ENCODE data around the gene CLTB. TPM values are rescaled to one million over a fixed set of nuclear protein-coding genes. Genes with fewer than 3 reads are reported as not detected.
A peak's percentile ranks its signal among the peaks of the same experiment; 100 is the strongest.

The CLTB gene
- total and polyA plus RNA-seq, 2 of the 4 experiments (the other 2 are of a cell fraction), result 87.6 to 99.9 TPM

- peak overlapping the region; percentile 69 for H2BK5ac ChIP-seq (ENCODE audit: low read depth, low read length, poor library complexity, severe bottlenecking)
- dilution Hi-C loops (cut with HindIII; ENCODE audit: low sequenced_read_pairs, unreplicated experiment), result no loop called here
- peak overlapping the region; percentile 74 for H4K91ac ChIP-seq (ENCODE audit: insufficient read depth, low read depth, low read length)
- H2BK15ac ChIP-seq (ENCODE audit: low read depth, low read length), result no peak overlapping the region; the same call in 2 of the 3 replicates
- H3K18ac ChIP-seq (ENCODE audit: low read depth, low read length), result peak overlapping the region; percentile 65
- peak overlapping the region; percentile 65; the same call in 1 of the 2 replicates for H2AK5ac ChIP-seq (ENCODE audit: low read depth, low read length)
- H3K9me3 ChIP-seq (ENCODE audit: control insufficient read depth, insufficient read depth, low read length), result no peaks in the 10 kb centered on the region
- H4K5ac ChIP-seq (ENCODE audit: low read depth, low read length), result peak overlapping the region; percentile 49
- peak overlapping the region; percentile 85 for H3K9ac ChIP-seq (ENCODE audit: low read depth, low read length)
- H3K4me2 ChIP-seq (ENCODE audit: low read depth, low read length), result peak overlapping the region; percentile 91
- H2AK9ac ChIP-seq (replicated peaks; ENCODE audit: low read depth, low read length, poor library complexity), result peak overlapping the region; percentile 96
- peak overlapping the region; percentile 88 for H3K27ac ChIP-seq (ENCODE audit: insufficient read depth, low read length)
- peak overlapping the region; percentile 65 for H3K14ac ChIP-seq (replicated peaks; ENCODE audit: low read depth, low read length)
- no TSS peak for BruUV-seq (replicated peaks)
- intact Hi-C loops (cut with micrococcal nuclease), result no loop called here
- TF ChIP-seq SMC3 (IDR thresholded peaks at IDR 0.05; ENCODE audit: low read depth, low read length) (no peak), ELK1 (IDR thresholded peaks at IDR 0.05; ENCODE audit: borderline replicate concordance, low read depth, low read length) (no peak), FOS (IDR thresholded peaks at IDR 0.05; ENCODE audit: low read depth, low read length) (no peak), CTCF (conservative IDR thresholded peaks at IDR 0.05; ENCODE audit: low read depth, low read length) (0 out of 2 replicates have a peak, but pooled peaks have one; percentile 14), MAFK (IDR thresholded peaks at IDR 0.05; ENCODE audit: low read depth, low read length) (no peak), MAZ (IDR thresholded peaks at IDR 0.05; ENCODE audit: borderline replicate concordance, low read depth, low read length) (peak; percentile 13; the same call in 1 of the 2 replicates), MXI1 (IDR thresholded peaks at IDR 0.05; ENCODE audit: borderline replicate concordance, low read depth, low read length) (no peak)
- in situ Hi-C loops (cut with MboI; ENCODE audit: low sequenced_read_pairs), result no loop called here
- H2BK120ac ChIP-seq (ENCODE audit: low read depth, low read length), result peak overlapping the region; percentile 69
- WGBS, 2 experiments (ENCODE audit: extremely low coverage in 2 of 2, insufficient read length in 1 of 2), result 1% methylated on average over 34 of the region's 34 CpGs; no CpG with 5 or more reads in 1 of the 2 experiments
- POLR2A ChIA-PET (ENCODE audit: unreplicated experiment), result interaction anchor here (0.7 kb wide), 1 partner anchor 166 kb away, joined by 3 read pairs; no protein-coding TSS in a partner anchor
- peak overlapping the region; percentile 63 for H3K4me3 ChIP-seq (ENCODE audit: insufficient read depth, low read depth, low read length)
- DNase-seq (no peak), ATAC-seq (ENCODE audit: low read depth) (peak; percentile 33)
- CTCF ChIA-PET, result interaction anchor here (0.7 to 1.5 kb wide), 12 partner anchors 9 to 1701 kb away, joined by 3 to 9 read pairs (median 4); no protein-coding TSS in a partner anchor
- no peaks in the 10 kb centered on the region for H3K9me1 ChIP-seq (ENCODE audit: insufficient read depth, low read length)
- no peaks in the 10 kb centered on the region for H3K36me3 ChIP-seq (ENCODE audit: control insufficient read depth, insufficient read depth, low read length)
- H4K20me1 ChIP-seq (ENCODE audit: insufficient read depth, low read length), result peaks cover 9% of the 10 kb centered on the region; the same call in 1 of the 2 replicates
- peak overlapping the region; percentile 91 for H3K4ac ChIP-seq (ENCODE audit: low read depth, low read length)
- H3K23ac ChIP-seq (ENCODE audit: low read depth, low read length), result peak overlapping the region; percentile 89
- H3K56ac ChIP-seq (ENCODE audit: extremely low read depth, insufficient read depth, low read length), result peak overlapping the region; percentile 86
- H2AFZ ChIP-seq (replicated peaks; ENCODE audit: low read length, poor library complexity), result peak overlapping the region; percentile 86
- H3K27me3 ChIP-seq (ENCODE audit: control insufficient read depth, insufficient read depth, low read length), result no peaks in the 10 kb centered on the region
- H4K8ac ChIP-seq (ENCODE audit: low read depth in 2 of 2, low read length in 2 of 2), result peak overlapping the region; percentile 42 to 81
- H2BK20ac ChIP-seq (ENCODE audit: low read depth, low read length), result no peak overlapping the region
- peaks cover 3% of the 10 kb centered on the region for H3K4me1 ChIP-seq (ENCODE audit: control insufficient read depth, insufficient read depth, low read length)
- peaks cover 0 to 25% of the 10 kb centered on the region in 2 experiments; a peak in 3 of 4 replicates for H3K79me1 ChIP-seq (ENCODE audit: low read depth in 1 of 2, low read length in 2 of 2)
Measured at GRCh38 chr5:176447591-176447977, 31.2 kb upstream of the CLTB start.

Measured in IMR-90 (cell line).